B cell (primary cell): ENCODE results near the gene SMARCC1. TPM values are rescaled to one million over a fixed set of nuclear protein-coding genes. Genes with fewer than 3 reads are reported as not detected.

Experiments
- ATAC-seq: fragments of 200-7000 bp; cut with Tn5 transposase; one replicate; pipeline ENCODE4 v1.10.0; 2021; ENCODE audit warnings: low read depth, mild to moderate bottlenecking, moderate number of reproducible peaks, moderate library complexity
- CTCF ChIA-PET: fragments of 350-600 bp; sonication (Branson Sonifier 250); formaldehyde crosslinking; loops from one replicate; lab custom pipeline; 2021; ENCODE audit warnings: antibody characterized with exemption, inconsistent platforms; lab: Charles Lee
- POLR2A ChIA-PET: fragments of 350-600 bp; sonication (Branson Sonifier 250); formaldehyde crosslinking; loops from one replicate; lab custom pipeline; 2021; ENCODE audit warnings: antibody characterized with exemption; lab: Charles Lee
- DNase-seq: peaks from one replicate; pipeline ENCODE4 v3.0.0; 2013
- H2AFZ ChIP-seq: 2 replicates; pipeline ENCODE4 v1.6.1; 2012; ENCODE audit warnings: mild to moderate bottlenecking, low read depth, low read length; ENCODE audit not compliant: insufficient read depth, poor library complexity, severe bottlenecking
- H3K27ac ChIP-seq, 2 donors: 1 replicate in 1 of 2; 2 replicates in 1 of 2; pipeline ENCODE4 v1.5.1; 2012 to 2013; ENCODE audit warnings: low read length in 2 of 2, mild to moderate bottlenecking in 2 of 2, moderate library complexity in 1 of 2
- H3K27me3 ChIP-seq, 4 experiments: fragments of 200-600 bp in 1 of 4; sonication (generic) in 1 of 4; replicated peaks in 1 of 4; 1 replicate in 2 of 4; 2 replicates in 2 of 4; pipeline versions ENCODE4 v1.6.1 to v1.7.0; 2013 to 2016; ENCODE audit warnings: low read length in 3 of 4, mild to moderate bottlenecking in 2 of 4, mixed read lengths in 1 of 4, moderate library complexity in 1 of 4; ENCODE audit not compliant: insufficient read depth in 4 of 4, control insufficient read depth in 3 of 4; ENCODE audit errors: control extremely low read depth in 1 of 4
- H3K36me3 ChIP-seq, 2 experiments: replicated peaks in 1 of 2; 1 replicate in 1 of 2; 2 replicates in 1 of 2; pipeline versions ENCODE4 v1.6.1 to v1.7.1; 2013; ENCODE audit warnings: low read length in 1 of 2; ENCODE audit not compliant: insufficient read depth in 2 of 2, control insufficient read depth in 1 of 2; ENCODE audit errors: control extremely low read depth in 1 of 2, extremely low read depth in 1 of 2
- H3K4me1 ChIP-seq, 2 donors: fragments of 200-600 bp in 1 of 2; sonication (generic) in 1 of 2; 1 replicate in 1 of 2; 2 replicates in 1 of 2; pipeline versions ENCODE4 v1.5.1 to v1.6.1; 2013 to 2017; ENCODE audit warnings: low read length in 2 of 2; ENCODE audit not compliant: control insufficient read depth in 2 of 2, insufficient read depth in 2 of 2
- H3K4me2 ChIP-seq: replicated peaks from 2 replicates; pipeline ENCODE3; 2012; ENCODE audit warnings: mild to moderate bottlenecking, low read depth, low read length; ENCODE audit not compliant: poor library complexity, severe bottlenecking
- H3K4me3 ChIP-seq, 5 experiments: fragments of 200-600 bp in 1 of 5; sonication (generic) in 1 of 5; 1 replicate in 3 of 5; 2 replicates in 2 of 5; pipeline versions ENCODE4 v1.5.1 to v1.7.0; 2011 to 2016; ENCODE audit warnings: low read length in 4 of 5, mild to moderate bottlenecking in 4 of 5, low read depth in 2 of 5, control low read depth in 1 of 5, moderate library complexity in 1 of 5; ENCODE audit not compliant: insufficient read depth in 1 of 5; ENCODE audit errors: control extremely low read depth in 1 of 5, extremely low read depth in 1 of 5
- H3K79me2 ChIP-seq: fragments of 200-600 bp; sonication (generic); one replicate; pipeline ENCODE4 v1.6.0; 2016; ENCODE audit warnings: low read length; ENCODE audit not compliant: control insufficient read depth, insufficient read depth
- H3K9ac ChIP-seq: fragments of 200-600 bp; sonication (generic); 2 replicates; pipeline ENCODE4 v1.6.1; 2017; ENCODE audit warnings: mild to moderate bottlenecking, low read length, moderate library complexity
- H3K9me3 ChIP-seq, 3 donors: one replicate each; pipeline versions ENCODE4 v1.6.1 to v1.7.1; 2013; ENCODE audit warnings: low read length in 2 of 3; ENCODE audit not compliant: control insufficient read depth in 2 of 3, insufficient read depth in 1 of 3; ENCODE audit errors: control extremely low read depth in 1 of 3
- H4K20me1 ChIP-seq: 2 replicates; pipeline ENCODE4 v1.6.0; 2012; ENCODE audit warnings: mild to moderate bottlenecking, low read length; ENCODE audit not compliant: insufficient read depth, control insufficient read depth, poor library complexity, severe bottlenecking
- H3K27ac Mint-ChIP-seq: one replicate; pipeline ENCODE4 v1.8.0; 2021; ENCODE audit warnings: mixed read lengths
- H3K27me3 Mint-ChIP-seq: one replicate; pipeline ENCODE4 v1.8.0; 2021; ENCODE audit warnings: mixed read lengths
- H3K4me1 Mint-ChIP-seq: one replicate; pipeline ENCODE4 v1.8.0; 2021; ENCODE audit warnings: mixed read lengths
- H3K4me3 Mint-ChIP-seq: one replicate; pipeline ENCODE4 v1.8.0; 2021; ENCODE audit warnings: mixed read lengths
- H3K9me3 Mint-ChIP-seq: one replicate; pipeline ENCODE4 v1.8.0; 2022; ENCODE audit warnings: mixed read lengths; ENCODE audit not compliant: insufficient read depth
- CTCF ChIP-seq: fragments of 200-600 bp; IDR thresholded peaks from one replicate; pipeline ENCODE4 v1.8.0; 2022; ENCODE audit warnings: antibody characterized with exemption, mild to moderate bottlenecking
- EZH2 ChIP-seq: IDR thresholded peaks from 2 replicates; pipeline ENCODE4 v1.6.1; 2012; ENCODE audit warnings: borderline replicate concordance, low read depth, mild to moderate bottlenecking, moderate library complexity, low read length; ENCODE audit not compliant: insufficient read depth, poor library complexity, severe bottlenecking
- WGBS: methylation state at CpG from one replicate; pipeline ENCODE4 v1.1.5; 2013; ENCODE audit warnings: missing lambda C conversion rate; ENCODE audit not compliant: insufficient coverage; 5-methylcytosine and 5-hydroxymethylcytosine counted together
- intact Hi-C: fragments of 100-400 bp; cut with micrococcal nuclease; formaldehyde crosslinking; loops from one replicate; pipeline ENCODE4 v1.10.0; 2022
- polyA plus RNA-seq: library from polyadenylated mRNA; depleted of rRNA; stranded (reverse); fragments of >200 nt; gene quantifications from 2 replicates; pipeline ENCODE4 v1.2.3, GENCODE V29; 2012
- total RNA-seq, 2 donors: library from RNA; stranded (reverse); fragments of 120-200 nt in 1 of 2; gene quantifications; 1 replicate in 1 of 2; 2 replicates in 1 of 2; pipeline versions ENCODE4 v1.2.3 to v1.2.4, GENCODE V29; 2013 to 2022

The SMARCC1 gene
- total and polyA plus RNA-seq, 2 donors (not counting 1 experiment from before 2014, with no cell fraction given): 13.1 to 155 TPM

GRCh38 chr3:47604145-47604544, 177.5 kb downstream of the SMARCC1 start:
- H3K27me3 Mint-ChIP-seq: no peaks in the 10 kb centered on the region
- WGBS: 80% methylated on average over 1 of the region's 2 CpGs
- Histone ChIP-seq H3K4me1 (no peaks in the 10 kb centered on the region), H3K9ac (no peak overlapping the region), H3K79me2 (peaks cover 32% of the 10 kb centered on the region), H3K27me3 (no peaks in the 10 kb centered on the region), H2AFZ (no peak overlapping the region), H3K36me3 (peaks cover 11 to 77% of the 10 kb centered on the region in 2 experiments), H4K20me1 (no peaks in the 10 kb centered on the region), H3K9me3 (no peaks in the 10 kb centered on the region), H3K27ac (no peak overlapping the region), H3K4me2 (no peak overlapping the region), H3K4me3 (no peak overlapping the region)
- intact Hi-C loops: no loop called here
- H3K27ac Mint-ChIP-seq: no peak overlapping the region
- DNase-seq (no peak), ATAC-seq (no peak)
- H3K4me3 Mint-ChIP-seq: no peak overlapping the region
- TF ChIP-seq EZH2 (no peak), CTCF (no peak)
- POLR2A ChIA-PET: no interaction called here
- no peaks in the 10 kb centered on the region for H3K9me3 Mint-ChIP-seq
- CTCF ChIA-PET: no interaction called here
- H3K4me1 Mint-ChIP-seq: no peaks in the 10 kb centered on the region

GRCh38 chr3:47603332-47603731, 178.4 kb downstream of the SMARCC1 start:
- no peak overlapping the region for H3K27ac ChIP-seq
- no peaks in the 10 kb centered on the region for H3K27me3 ChIP-seq
- DNase-seq (no peak), ATAC-seq (no peak)
- no peak overlapping the region for H2AFZ ChIP-seq
- H3K9ac ChIP-seq: no peak overlapping the region
- H3K27ac Mint-ChIP-seq: no peak overlapping the region
- CTCF ChIA-PET: no interaction called here
- H3K79me2 ChIP-seq: peaks cover 31% of the 10 kb centered on the region
- no peak overlapping the region for H3K4me3 Mint-ChIP-seq
- H3K4me1 Mint-ChIP-seq: no peaks in the 10 kb centered on the region
- no peaks in the 10 kb centered on the region for H3K4me1 ChIP-seq
- no peak overlapping the region for H3K4me2 ChIP-seq
- POLR2A ChIA-PET: interaction anchor here (0.7 kb wide), 1 partner anchor 157 kb away, joined by 7 read pairs; no protein-coding TSS in a partner anchor
- H3K9me3 Mint-ChIP-seq: no peaks in the 10 kb centered on the region
- H3K27me3 Mint-ChIP-seq: no peaks in the 10 kb centered on the region
- H3K36me3 ChIP-seq: peaks cover 13 to 72% of the 10 kb centered on the region in 2 experiments
- H3K4me3 ChIP-seq: no peak overlapping the region
- intact Hi-C loops: no loop called here
- TF ChIP-seq EZH2 (no peak), CTCF (no peak)
- no peaks in the 10 kb centered on the region for H3K9me3 ChIP-seq
- H4K20me1 ChIP-seq: no peaks in the 10 kb centered on the region
